GM06990 (cell line): ENCODE measurements around the gene BNC2.

Experiments
- DNase-seq: peaks from one replicate; pipeline ENCODE4 v3.0.0-alpha.2; 2011; ENCODE audit not compliant: insufficient read length; ENCODE audit errors: extremely low read depth
- H3K27me3 ChIP-seq: replicated peaks from 2 replicates; pipeline ENCODE4 v1.6.0; 2011; ENCODE audit warnings: low read length; ENCODE audit not compliant: control insufficient read depth, insufficient read depth
- H3K36me3 ChIP-seq: 2 replicates; pipeline ENCODE4 v1.5.1; 2011; ENCODE audit warnings: low read length; ENCODE audit not compliant: control insufficient read depth, insufficient read depth
- H3K4me3 ChIP-seq: replicated peaks from 2 replicates; pipeline ENCODE4 v1.5.1; 2011; ENCODE audit warnings: low read depth, mild to moderate bottlenecking, control low read depth, low read length
- TF ChIP-seq, protein P1 (sequence below): IDR thresholded peaks from 2 replicates; pipeline ENCODE4 v1.5.1; 2011; ENCODE audit warnings: low read length, control low read depth, mild to moderate bottlenecking, inconsistent platforms; ENCODE audit not compliant: insufficient read depth, poor library complexity, severe bottlenecking

BNC2 gene

DNA sequence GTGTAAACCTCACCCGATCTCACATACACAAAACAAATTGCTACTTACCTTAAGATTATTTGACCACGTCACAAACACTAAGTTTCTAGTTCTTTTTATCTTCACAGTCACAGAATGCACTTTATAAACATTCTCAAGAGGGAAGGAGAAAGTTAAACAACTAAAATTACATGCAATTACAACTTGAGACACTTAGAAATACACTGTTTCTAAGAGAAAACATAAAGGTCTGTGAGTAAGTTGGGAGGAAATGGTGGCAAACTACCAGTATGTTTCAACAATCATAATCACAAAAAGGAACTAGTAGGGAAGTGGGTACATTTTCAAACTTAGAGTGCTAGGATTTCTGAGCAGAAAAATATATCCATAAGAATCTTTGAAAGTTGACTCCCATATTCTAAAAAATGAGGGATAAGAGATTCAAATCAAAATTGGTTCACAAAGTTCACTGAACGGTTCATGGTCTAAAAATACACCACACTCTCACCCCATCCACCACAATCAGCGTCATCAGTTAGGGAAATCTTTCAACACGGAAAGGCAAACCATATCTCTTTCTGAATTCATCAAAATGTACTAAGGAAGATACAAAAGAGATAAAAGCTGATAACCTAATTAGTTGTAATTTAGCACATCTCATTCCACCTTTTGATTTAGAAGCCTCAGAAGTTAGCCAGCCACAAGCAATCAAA, 182.6 kb downstream of the BNC2 start:
- Histone ChIP-seq H3K4me3 (no peak overlapping the region), H3K27me3 (no peaks in the 10 kb centered on the region), H3K36me3 (no peaks in the 10 kb centered on the region)
- TF ChIP-seq, protein P1, sequence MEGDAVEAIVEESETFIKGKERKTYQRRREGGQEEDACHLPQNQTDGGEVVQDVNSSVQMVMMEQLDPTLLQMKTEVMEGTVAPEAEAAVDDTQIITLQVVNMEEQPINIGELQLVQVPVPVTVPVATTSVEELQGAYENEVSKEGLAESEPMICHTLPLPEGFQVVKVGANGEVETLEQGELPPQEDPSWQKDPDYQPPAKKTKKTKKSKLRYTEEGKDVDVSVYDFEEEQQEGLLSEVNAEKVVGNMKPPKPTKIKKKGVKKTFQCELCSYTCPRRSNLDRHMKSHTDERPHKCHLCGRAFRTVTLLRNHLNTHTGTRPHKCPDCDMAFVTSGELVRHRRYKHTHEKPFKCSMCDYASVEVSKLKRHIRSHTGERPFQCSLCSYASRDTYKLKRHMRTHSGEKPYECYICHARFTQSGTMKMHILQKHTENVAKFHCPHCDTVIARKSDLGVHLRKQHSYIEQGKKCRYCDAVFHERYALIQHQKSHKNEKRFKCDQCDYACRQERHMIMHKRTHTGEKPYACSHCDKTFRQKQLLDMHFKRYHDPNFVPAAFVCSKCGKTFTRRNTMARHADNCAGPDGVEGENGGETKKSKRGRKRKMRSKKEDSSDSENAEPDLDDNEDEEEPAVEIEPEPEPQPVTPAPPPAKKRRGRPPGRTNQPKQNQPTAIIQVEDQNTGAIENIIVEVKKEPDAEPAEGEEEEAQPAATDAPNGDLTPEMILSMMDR: no peak
- DNase-seq: no peak

DNA sequence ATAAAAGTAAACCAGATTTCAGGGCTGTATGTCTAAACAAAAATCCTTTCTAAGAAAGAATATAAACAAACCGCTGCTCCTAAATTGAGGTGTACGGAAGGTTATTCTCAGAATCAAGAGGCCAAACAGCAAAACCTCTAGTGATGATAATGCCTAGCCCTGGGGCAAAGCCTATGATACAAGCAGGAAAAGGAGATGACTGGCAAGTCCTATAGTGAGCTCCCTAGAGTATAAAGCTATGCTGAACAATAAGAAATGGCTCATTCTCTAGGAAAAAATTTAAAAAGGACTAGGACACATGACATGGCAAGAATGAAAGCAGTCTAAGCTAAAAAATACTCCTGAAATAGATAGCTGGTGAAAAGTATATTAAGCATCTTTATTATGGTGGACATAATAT, 187.1 kb downstream of the BNC2 start:
- no peaks in the 10 kb centered on the region for H3K27me3 ChIP-seq
- no peak for DNase-seq
- H3K36me3 ChIP-seq: no peaks in the 10 kb centered on the region
- TF ChIP-seq, protein P1: no peak
- no peak overlapping the region for H3K4me3 ChIP-seq

DNA sequence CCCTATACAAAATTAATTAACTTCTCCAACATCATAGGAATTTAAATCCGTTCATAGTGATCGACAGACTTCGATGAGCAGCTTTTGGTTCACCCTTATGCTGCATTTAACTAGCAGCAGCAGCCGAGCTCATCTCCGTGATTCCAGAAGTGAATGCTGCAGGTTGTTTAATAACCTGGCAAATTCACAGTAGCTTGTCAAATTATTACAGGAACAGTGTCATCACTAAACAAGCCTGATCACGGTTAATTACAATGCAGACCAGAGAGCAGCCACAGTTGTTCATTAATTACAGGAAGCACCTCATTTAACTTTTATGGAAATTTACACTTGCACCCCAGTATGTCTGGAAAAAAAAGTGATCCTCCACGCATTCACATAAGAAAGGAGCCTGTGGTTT, 188.2 kb downstream of the BNC2 start:
- no peak for DNase-seq
- H3K27me3 ChIP-seq: no peaks in the 10 kb centered on the region
- TF ChIP-seq, protein P1: no peak
- H3K4me3 ChIP-seq: no peak overlapping the region
- H3K36me3 ChIP-seq: no peaks in the 10 kb centered on the region

DNA sequence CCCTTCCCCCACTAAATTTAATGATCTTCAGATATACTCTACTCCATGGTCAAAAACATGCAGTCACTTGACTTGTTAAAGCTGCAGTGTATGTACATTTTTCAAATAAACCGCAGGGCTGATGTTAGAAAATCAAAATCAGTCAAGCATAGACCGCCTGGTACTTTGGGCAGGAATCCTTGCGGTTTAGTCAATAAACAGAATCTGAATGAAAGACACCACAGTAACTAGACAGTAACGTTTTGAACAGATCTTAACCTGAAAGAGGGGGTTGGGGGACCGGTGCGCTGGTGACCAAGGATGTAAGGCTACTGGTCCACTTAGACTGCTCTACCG, 188.8 kb downstream of the BNC2 start:
- no peaks in the 10 kb centered on the region for H3K36me3 ChIP-seq
- H3K4me3 ChIP-seq: no peak overlapping the region
- DNase-seq: no peak
- no peaks in the 10 kb centered on the region for H3K27me3 ChIP-seq
- TF ChIP-seq, protein P1: no peak

DNA sequence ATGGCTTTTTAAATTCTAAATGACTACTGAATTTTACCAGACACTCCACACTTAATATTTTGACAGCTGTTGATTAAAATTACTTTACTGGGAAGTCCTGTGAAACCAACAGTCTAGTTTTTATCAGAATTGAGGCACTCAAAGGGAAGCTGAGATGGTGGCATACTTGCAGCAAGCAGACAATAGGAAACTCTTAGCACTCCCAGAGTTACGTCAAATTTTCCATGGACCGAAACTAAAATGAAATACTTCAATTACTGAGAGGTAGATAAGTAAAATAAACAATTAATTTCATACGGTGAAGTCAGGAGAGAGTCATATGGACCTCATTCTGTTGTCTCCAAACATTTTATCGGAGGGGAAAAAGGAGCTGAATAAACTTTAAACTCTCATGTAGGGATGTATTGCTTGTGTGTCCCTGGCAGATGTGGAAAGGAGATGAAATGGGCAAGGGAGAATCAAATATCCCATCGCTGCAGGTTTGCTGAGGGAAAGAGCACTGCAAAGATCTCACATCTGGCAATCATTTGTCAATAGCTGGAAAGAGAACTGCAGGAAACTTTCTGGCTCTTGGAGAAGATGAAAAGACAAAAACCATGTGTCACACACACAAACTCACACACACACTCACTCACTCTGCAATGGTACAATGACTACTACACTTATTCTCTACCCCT, 189.4 kb downstream of the BNC2 start:
- TF ChIP-seq, protein P1: no peak
- DNase-seq: no peak
- no peaks in the 10 kb centered on the region for H3K36me3 ChIP-seq
- no peaks in the 10 kb centered on the region for H3K27me3 ChIP-seq
- H3K4me3 ChIP-seq: no peak overlapping the region
